HL-60 (cell line): ENCODE measurements around the gene SPATA13.

Experiments used
- DNase-seq, 2 experiments: peaks; one replicate each; pipeline ENCODE4 v3.0.0-alpha.2; 2010 to 2020; ENCODE audit warnings: low read depth in 1 of 2, low spot score in 1 of 2
- H3K27ac ChIP-seq: fragments of 250-450 bp; sonication (Bioruptor Pico); replicated peaks from 2 replicates; pipeline ENCODE4 v1.5.1; 2020; ENCODE audit warnings: mild to moderate bottlenecking, moderate library complexity
- H3K27me3 ChIP-seq: fragments of 250-450 bp; sonication (Bioruptor Pico); 2 replicates; pipeline ENCODE4 v1.5.1; 2021; ENCODE audit warnings: mild to moderate bottlenecking, moderate library complexity; ENCODE audit not compliant: insufficient read depth, poor library complexity, severe bottlenecking
- H3K4me3 ChIP-seq: replicated peaks from 2 replicates; pipeline ENCODE4 v1.5.1; 2011; ENCODE audit warnings: mild to moderate bottlenecking, control low read depth, low read length; ENCODE audit not compliant: insufficient read depth
- CTCF ChIP-seq: IDR thresholded peaks from one replicate; pipeline ENCODE4 v1.5.1; 2011; ENCODE audit warnings: low read length, control low read depth, inconsistent platforms; ENCODE audit not compliant: insufficient read depth
- GABPA ChIP-seq: IDR thresholded peaks from 2 replicates; pipeline ENCODE4 v1.6.1; 2012; ENCODE audit warnings: low read depth
- POLR2AphosphoS5 ChIP-seq: IDR thresholded peaks from 2 replicates; pipeline ENCODE4 v1.6.1; 2012; ENCODE audit warnings: low read depth
- REST ChIP-seq: IDR thresholded peaks from 2 replicates; pipeline ENCODE4 v1.6.1; 2012; ENCODE audit warnings: low read depth; ENCODE audit not compliant: insufficient replicate concordance
- SPI1 ChIP-seq: IDR thresholded peaks from 2 replicates; pipeline ENCODE4 v1.6.1; 2012; ENCODE audit warnings: low read depth, mild to moderate bottlenecking, borderline replicate concordance

Gene SPATA13

GRCh38 chr13:24212254-24212653, 51.7 kb downstream of the SPATA13 start:
- H3K27me3 ChIP-seq, result no peaks in the 10 kb centered on the region
- TF ChIP-seq CTCF (no peak), GABPA (no peak)
- no peak overlapping the region for H3K27ac ChIP-seq
- H3K4me3 ChIP-seq, result no peak overlapping the region
- no peak for DNase-seq

- TF ChIP-seq CTCF (no peak), SPI1 (no peak), GABPA (no peak), REST (no peak), POLR2AphosphoS5 (no peak)
- no peaks in the 10 kb centered on the region for H3K27me3 ChIP-seq
- no peak for DNase-seq
- no peak overlapping the region for H3K27ac ChIP-seq
- H3K4me3 ChIP-seq, result no peak overlapping the region
These were observed 52.2 kb downstream of the SPATA13 start for GRCh38 chr13:24212674-24213073.

- Histone ChIP-seq H3K4me3 (no peak overlapping the region), H3K27ac (no peak overlapping the region), H3K27me3 (no peaks in the 10 kb centered on the region)
- no peak for DNase-seq
- no peak for TF ChIP-seq CTCF
- no peak for TF ChIP-seq GABPA
- TF ChIP-seq SPI1, result no peak
These were observed 53.4 kb downstream of the SPATA13 start for GRCh38 chr13:24213932-24214331.

- TF ChIP-seq POLR2AphosphoS5 (no peak), GABPA (no peak), SPI1 (no peak), REST (no peak), CTCF (no peak)
- no peak overlapping the region for H3K4me3 ChIP-seq
- no peak overlapping the region for H3K27ac ChIP-seq
- H3K27me3 ChIP-seq, result no peaks in the 10 kb centered on the region
- DNase-seq, result no peak
These were observed 54.0 kb downstream of the SPATA13 start for GRCh38 chr13:24214528-24214927.
